IMR-90 (cell line): ENCODE measurements around the gene KYNU.

Source experiments
- CEBPB ChIP-seq: IDR thresholded peaks from 2 replicates; pipeline ENCODE4 v1.6.1; 2012; ENCODE audit warnings: low read depth, low read length, improper control_type of control experiment
- CTCF ChIP-seq: conservative IDR thresholded peaks from 2 replicates; pipeline ENCODE4 v1.5.1; 2012; ENCODE audit warnings: mild to moderate bottlenecking, low read depth, low read length, improper control_type of control experiment
- ELK1 ChIP-seq: fragments of 150-350 bp; IDR thresholded peaks from 2 replicates; pipeline ENCODE4 v1.6.1; 2016; ENCODE audit warnings: low read depth, mild to moderate bottlenecking, low read length, moderate library complexity, borderline replicate concordance
- MAFK ChIP-seq: IDR thresholded peaks from 2 replicates; pipeline ENCODE4 v1.6.1; 2012; ENCODE audit warnings: low read depth, low read length, improper control_type of control experiment
- MAZ ChIP-seq: IDR thresholded peaks from 2 replicates; pipeline ENCODE4 v1.6.1; 2012; ENCODE audit warnings: low read depth, mild to moderate bottlenecking, low read length, improper control_type of control experiment, moderate library complexity, borderline replicate concordance
- POLR2A ChIP-seq: IDR thresholded peaks from 2 replicates; pipeline ENCODE4 v1.6.1; 2012; ENCODE audit warnings: mild to moderate bottlenecking, low read depth, low read length
- RAD21 ChIP-seq: IDR thresholded peaks from 2 replicates; pipeline ENCODE4 v1.6.1; 2012; ENCODE audit warnings: low read length, improper control_type of control experiment
- RCOR1 ChIP-seq: IDR thresholded peaks from 2 replicates; pipeline ENCODE4 v1.6.1; 2012; ENCODE audit warnings: mild to moderate bottlenecking, low read length, improper control_type of control experiment; ENCODE audit not compliant: insufficient replicate concordance
- RFX5 ChIP-seq: IDR thresholded peaks from 2 replicates; pipeline ENCODE4 v1.8.0; 2012; ENCODE audit warnings: low read depth, mild to moderate bottlenecking, low read length, moderate library complexity
- SMC3 ChIP-seq: fragments of 150-350 bp; IDR thresholded peaks from 2 replicates; pipeline ENCODE4 v1.6.1; 2016; ENCODE audit warnings: low read depth, mild to moderate bottlenecking, antibody characterized with exemption, low read length, moderate library complexity

GRCh38 chr2:142981756-142982155 is 104.3 kb downstream of the KYNU start:
- TF ChIP-seq CTCF (no peak), RFX5 (no peak), POLR2A (no peak), SMC3 (no peak), MAZ (no peak), ELK1 (no peak), RAD21 (no peak), CEBPB (no peak), MAFK (no peak), RCOR1 (no peak)
